ENCODE results near the gene FURIN. TPM values are rescaled to one million over a fixed set of nuclear protein-coding genes. Genes with fewer than 3 reads are reported as not detected.

The FURIN gene
- total and polyA plus RNA-seq, 9 of the 15 experiments (the other 6 are each of a cell fraction or from before 2014, with no cell fraction given) = 0.92 to 99.9 (median 34.8) TPM

DNA sequence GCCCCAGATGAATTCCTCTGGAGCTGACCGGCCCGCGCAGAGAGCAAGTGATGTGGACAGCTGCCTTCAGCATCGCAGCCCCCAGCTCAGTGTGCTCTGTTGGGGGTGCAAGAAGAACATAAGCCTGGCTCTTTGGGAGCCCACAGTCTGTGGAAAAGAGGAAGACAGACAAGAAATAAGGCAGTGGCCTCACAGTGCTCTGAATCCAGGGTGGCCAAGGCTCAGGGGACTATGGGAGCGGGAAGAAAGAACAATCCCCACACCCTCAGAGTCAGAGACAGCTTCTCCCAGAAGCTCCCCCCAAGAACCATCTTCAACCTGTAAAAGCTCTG lies 64.2 kb downstream of the FURIN start:
- 13% methylated on average over 5 of the region's 5 CpGs for WGBS (ENCODE audit: insufficient coverage, low coverage, missing lambda C conversion rate)
- H3K9me3 ChIP-seq (replicated peaks; ENCODE audit: control insufficient read depth, insufficient read depth, low read depth, low read length) = no peaks in the 10 kb centered on the region
- peak overlapping the region; percentile 92; the same call in 2 of the 3 replicates for H3K27ac ChIP-seq (ENCODE audit: extremely low read depth, low read depth, low read length)
- no peaks in the 10 kb centered on the region for H4K20me1 ChIP-seq (replicated peaks; ENCODE audit: control insufficient read depth, insufficient read depth, low read length)
- H3K27me3 ChIP-seq (ENCODE audit: control insufficient read depth in 2 of 2, insufficient read depth in 2 of 2, low read length in 2 of 2) = no peaks in the 10 kb centered on the region
- DNase-seq (ENCODE audit: extremely low read depth in 1 of 4, low spot score in 3 of 4) (no peak), ATAC-seq (no peak), FAIRE-seq (no peak)
- CTCF ChIA-PET (ENCODE audit: low intra/inter-chr PET ratio) = interaction anchor here (1.1 to 2.2 kb wide), 4 partner anchors 31 to 612 kb away, joined by 3 to 8 read pairs (median 4); no protein-coding TSS in a partner anchor
- H3K36me3 ChIP-seq (ENCODE audit: control insufficient read depth, insufficient read depth, low read length) = peaks cover 17% of the 10 kb centered on the region
- intact Hi-C loops (cut with micrococcal nuclease) (loop anchor here (5.0 to 10.0 kb wide), 6 partner anchors 100 to 638 kb away; no protein-coding TSS in a partner anchor), in situ Hi-C loops (cut with MboI) (no loop called here)
- peak overlapping the region; percentile 66 for H3K4me3 ChIP-seq
- H3K79me2 ChIP-seq (ENCODE audit: control insufficient read depth, insufficient read depth, low read length) = peaks cover 57% of the 10 kb centered on the region
- H2AFZ ChIP-seq (ENCODE audit: low read depth, low read length) = peak overlapping the region; percentile 91
- POLR2A ChIA-PET = interaction anchor here (0.6 to 6.7 kb wide), 17 partner anchors 10 to 628 kb away, joined by 3 to 70 read pairs (median 4); partner anchors contain the start of genes MAN2A2 and RCCD1
- H3K4me1 ChIP-seq (replicated peaks in 1 of 2; ENCODE audit: control insufficient read depth in 2 of 2, insufficient read depth in 2 of 2, low read length in 2 of 2) = peaks cover 44 to 69% of the 10 kb centered on the region in 2 experiments
- no peaks in the 10 kb centered on the region for H3K9me1 ChIP-seq (ENCODE audit: control insufficient read depth, insufficient read depth, low read length)
- peak overlapping the region; percentile 85 to 96 for H3K9ac ChIP-seq (ENCODE audit: insufficient read depth in 1 of 2, low read depth in 2 of 2, low read length in 2 of 2)
- BruUV-seq (replicated peaks) = no TSS peak
- H3K4me2 ChIP-seq (ENCODE audit: insufficient read depth, low read length) = peak overlapping the region; percentile 99
- TF ChIP-seq ZNF184 (CRISPR knock-in tag; IDR thresholded peaks at IDR 0.05) (no peak), HCFC1 (IDR thresholded peaks at IDR 0.05; ENCODE audit: low read depth, low read length) (no peak), TEAD4 (IDR thresholded peaks at IDR 0.05; ENCODE audit: low read length) (no peak), TEAD4 (CRISPR knock-in tag; IDR thresholded peaks at IDR 0.05; ENCODE audit: borderline replicate concordance) (no peak), NCOA4 (IDR thresholded peaks at IDR 0.05; ENCODE audit: partially characterized antibody) (no peak), ZNF23 (CRISPR knock-in tag; IDR thresholded peaks at IDR 0.05) (no peak), CREB1 (IDR thresholded peaks at IDR 0.05) (no peak), CREB1 (CRISPR knock-in tag; IDR thresholded peaks at IDR 0.05) (0 out of 2 replicates have a peak, but pooled peaks have one; percentile 10), SOX6 (IDR thresholded peaks at IDR 0.05) (no peak), KDM4B (IDR thresholded peaks at IDR 0.05; ENCODE audit: borderline replicate concordance in 2 of 2, low read depth in 1 of 2) (no peak), ZNF696 (CRISPR knock-in tag; conservative IDR thresholded peaks at IDR 0.05) (no peak), HES1 (IDR thresholded peaks at IDR 0.05; ENCODE audit: low read depth) (no peak), ZNF165 (CRISPR knock-in tag; IDR thresholded peaks at IDR 0.05; ENCODE audit: borderline replicate concordance) (no peak), FOXK2 (conservative IDR thresholded peaks at IDR 0.05 in 1 of 2, IDR thresholded peaks at IDR 0.05 in 1 of 2; ENCODE audit: low read depth in 2 of 2) (no peak), ELK1 (CRISPR knock-in tag; IDR thresholded peaks at IDR 0.05) (no peak), DPF2 (IDR thresholded peaks at IDR 0.05) (no peak), SREBF2 (CRISPR knock-in tag; IDR thresholded peaks at IDR 0.05) (no peak), CCAR2 (IDR thresholded peaks at IDR 0.05; ENCODE audit: low read depth, low read length) (no peak), CBX1 (IDR thresholded peaks at IDR 0.05; ENCODE audit: low read depth) (no peak), ZBTB1 (CRISPR knock-in tag; IDR thresholded peaks at IDR 0.05; ENCODE audit: borderline replicate concordance, low read depth) (no peak)
- TF ChIP-seq, protein P1, sequence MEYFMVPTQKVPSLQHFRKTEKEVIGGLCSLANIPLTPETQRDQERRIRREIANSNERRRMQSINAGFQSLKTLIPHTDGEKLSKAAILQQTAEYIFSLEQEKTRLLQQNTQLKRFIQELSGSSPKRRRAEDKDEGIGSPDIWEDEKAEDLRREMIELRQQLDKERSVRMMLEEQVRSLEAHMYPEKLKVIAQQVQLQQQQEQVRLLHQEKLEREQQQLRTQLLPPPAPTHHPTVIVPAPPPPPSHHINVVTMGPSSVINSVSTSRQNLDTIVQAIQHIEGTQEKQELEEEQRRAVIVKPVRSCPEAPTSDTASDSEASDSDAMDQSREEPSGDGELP (CRISPR knock-in tag; IDR thresholded peaks at IDR 0.05; ENCODE audit: borderline replicate concordance) = no peak
- TF ChIP-seq, protein P2, sequence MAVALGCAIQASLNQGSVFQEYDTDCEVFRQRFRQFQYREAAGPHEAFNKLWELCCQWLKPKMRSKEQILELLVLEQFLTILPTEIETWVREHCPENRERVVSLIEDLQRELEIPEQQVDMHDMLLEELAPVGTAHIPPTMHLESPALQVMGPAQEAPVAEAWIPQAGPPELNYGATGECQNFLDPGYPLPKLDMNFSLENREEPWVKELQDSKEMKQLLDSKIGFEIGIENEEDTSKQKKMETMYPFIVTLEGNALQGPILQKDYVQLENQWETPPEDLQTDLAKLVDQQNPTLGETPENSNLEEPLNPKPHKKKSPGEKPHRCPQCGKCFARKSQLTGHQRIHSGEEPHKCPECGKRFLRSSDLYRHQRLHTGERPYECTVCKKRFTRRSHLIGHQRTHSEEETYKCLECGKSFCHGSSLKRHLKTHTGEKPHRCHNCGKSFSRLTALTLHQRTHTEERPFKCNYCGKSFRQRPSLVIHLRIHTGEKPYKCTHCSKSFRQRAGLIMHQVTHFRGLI (CRISPR knock-in tag; IDR thresholded peaks at IDR 0.05) = no peak

All from K562 (cell line).